Eye (tissue), 1 donor: ENCODE measurements around the gene AFF3.
"Not testable (repeated sequence)": the region's sequence is repeated elsewhere in the genome, so short reads cannot be mapped to it uniquely, and the experiment has no call there.

Source experiments
- DNase-seq: peaks from one replicate; pipeline ENCODE4 v3.0.0-alpha.2; 2015

AFF3 gene, protein sequence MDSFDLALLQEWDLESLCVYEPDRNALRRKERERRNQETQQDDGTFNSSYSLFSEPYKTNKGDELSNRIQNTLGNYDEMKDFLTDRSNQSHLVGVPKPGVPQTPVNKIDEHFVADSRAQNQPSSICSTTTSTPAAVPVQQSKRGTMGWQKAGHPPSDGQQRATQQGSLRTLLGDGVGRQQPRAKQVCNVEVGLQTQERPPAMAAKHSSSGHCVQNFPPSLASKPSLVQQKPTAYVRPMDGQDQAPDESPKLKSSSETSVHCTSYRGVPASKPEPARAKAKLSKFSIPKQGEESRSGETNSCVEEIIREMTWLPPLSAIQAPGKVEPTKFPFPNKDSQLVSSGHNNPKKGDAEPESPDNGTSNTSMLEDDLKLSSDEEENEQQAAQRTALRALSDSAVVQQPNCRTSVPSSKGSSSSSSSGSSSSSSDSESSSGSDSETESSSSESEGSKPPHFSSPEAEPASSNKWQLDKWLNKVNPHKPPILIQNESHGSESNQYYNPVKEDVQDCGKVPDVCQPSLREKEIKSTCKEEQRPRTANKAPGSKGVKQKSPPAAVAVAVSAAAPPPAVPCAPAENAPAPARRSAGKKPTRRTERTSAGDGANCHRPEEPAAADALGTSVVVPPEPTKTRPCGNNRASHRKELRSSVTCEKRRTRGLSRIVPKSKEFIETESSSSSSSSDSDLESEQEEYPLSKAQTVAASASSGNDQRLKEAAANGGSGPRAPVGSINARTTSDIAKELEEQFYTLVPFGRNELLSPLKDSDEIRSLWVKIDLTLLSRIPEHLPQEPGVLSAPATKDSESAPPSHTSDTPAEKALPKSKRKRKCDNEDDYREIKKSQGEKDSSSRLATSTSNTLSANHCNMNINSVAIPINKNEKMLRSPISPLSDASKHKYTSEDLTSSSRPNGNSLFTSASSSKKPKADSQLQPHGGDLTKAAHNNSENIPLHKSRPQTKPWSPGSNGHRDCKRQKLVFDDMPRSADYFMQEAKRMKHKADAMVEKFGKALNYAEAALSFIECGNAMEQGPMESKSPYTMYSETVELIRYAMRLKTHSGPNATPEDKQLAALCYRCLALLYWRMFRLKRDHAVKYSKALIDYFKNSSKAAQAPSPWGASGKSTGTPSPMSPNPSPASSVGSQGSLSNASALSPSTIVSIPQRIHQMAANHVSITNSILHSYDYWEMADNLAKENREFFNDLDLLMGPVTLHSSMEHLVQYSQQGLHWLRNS (N-terminal part only)

DNA sequence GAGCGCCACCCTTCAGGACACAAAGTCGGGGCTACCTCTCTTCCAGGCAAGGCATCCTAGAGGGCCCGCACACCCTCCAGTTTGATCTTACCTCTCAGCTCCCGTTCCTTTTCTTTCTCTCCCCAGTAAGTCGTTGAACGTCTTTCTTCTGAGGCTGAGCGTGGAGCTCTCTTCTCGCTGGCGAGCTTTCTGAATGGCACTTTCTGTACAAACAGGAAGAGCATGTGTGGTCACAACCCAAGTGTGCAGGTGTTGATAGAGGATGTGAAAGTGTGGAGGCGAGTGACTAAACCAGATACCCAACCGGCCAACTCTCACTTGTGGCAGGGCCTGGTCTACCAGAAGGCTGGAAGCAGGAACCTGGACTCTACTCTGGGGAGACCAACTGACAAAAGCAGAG lies at the start of gene AFF3:
AFF3 (minus strand) TSS at position 198 of the 400 bp plus-strand sequence. CDS start 38,136 bp downstream, outside the sequence.
- no peak for DNase-seq

DNA sequence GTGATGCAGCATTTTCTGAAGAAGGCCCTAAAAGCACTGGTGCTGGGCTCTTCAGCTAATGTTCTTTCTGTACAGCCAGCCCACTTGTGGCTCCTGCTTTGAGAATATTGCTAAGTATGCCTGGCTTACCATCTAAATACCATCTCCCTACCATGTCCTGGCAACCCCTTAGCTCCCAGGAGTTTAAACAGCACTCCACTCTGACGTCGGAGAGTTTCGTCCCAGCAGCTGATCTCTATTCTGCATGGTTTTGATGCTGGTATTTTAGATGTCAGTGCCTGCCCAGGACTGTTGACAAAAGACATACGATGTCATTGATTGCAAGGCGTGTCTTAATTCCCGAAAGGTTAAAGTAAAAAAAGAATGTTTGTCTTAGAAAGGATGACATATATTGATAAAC lies 47.0 kb upstream of the AFF3 start:
- DNase-seq, result no peak

DNA sequence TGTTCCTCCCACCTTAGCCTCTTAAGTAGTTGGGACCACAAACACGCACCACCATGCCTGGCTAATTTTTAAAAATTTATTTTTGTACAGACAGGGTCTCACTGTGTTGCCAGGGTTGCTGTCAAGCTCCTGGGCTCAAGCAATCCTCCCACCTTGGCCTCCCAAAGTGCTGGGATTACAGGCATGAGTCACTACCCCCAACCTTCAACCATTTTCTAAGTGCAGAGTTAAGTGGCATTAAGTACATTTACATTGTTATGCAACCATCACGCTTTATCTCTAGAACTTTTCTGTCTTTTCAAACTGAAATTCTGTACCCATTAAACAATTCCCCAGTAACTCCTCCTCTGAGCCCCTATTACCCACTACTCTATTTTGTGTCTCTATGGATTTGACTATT lies 45.9 kb upstream of the AFF3 start:
- DNase-seq, result no peak

DNA sequence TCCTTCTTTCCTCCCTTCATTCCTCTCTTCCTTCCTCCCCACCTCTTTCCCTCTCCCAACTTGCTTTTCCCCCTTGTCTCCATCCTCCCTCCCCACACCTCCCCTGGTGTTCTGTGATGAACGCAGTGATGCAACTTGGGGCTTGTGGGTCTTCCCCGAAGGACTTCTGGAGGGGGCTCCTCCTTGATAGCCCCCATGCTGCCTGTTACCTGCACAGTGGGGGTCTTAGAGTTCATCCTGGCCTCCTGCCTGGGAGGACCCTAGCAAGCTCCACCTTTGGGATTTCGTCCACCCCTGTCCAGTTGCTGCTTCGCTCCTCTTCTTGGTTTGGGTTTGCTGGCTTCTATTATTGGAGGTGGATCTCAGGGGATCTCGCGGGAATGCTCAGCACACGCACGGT lies 43.7 kb upstream of the AFF3 start:
- DNase-seq, result no peak

DNA sequence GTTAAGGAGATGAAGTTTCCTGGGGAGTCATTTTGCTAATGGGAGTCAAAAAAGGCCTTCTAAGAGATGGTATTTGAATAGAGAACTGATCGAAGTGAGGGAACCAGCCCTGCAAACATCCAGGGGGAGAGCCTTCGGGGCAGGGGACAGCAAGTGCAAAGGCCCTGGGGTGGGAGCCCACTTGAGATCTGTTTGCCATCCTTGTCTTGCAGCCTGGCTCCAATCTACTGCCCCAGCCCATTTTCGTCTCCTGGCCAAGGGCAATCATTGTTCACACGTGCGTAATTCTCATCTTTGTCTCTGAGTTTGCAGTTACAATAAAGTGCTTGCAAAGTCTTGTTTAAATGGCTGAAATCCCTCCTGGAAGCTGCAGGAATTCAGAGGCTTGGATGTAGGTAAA lies 43.1 kb upstream of the AFF3 start:
- no peak for DNase-seq

DNA sequence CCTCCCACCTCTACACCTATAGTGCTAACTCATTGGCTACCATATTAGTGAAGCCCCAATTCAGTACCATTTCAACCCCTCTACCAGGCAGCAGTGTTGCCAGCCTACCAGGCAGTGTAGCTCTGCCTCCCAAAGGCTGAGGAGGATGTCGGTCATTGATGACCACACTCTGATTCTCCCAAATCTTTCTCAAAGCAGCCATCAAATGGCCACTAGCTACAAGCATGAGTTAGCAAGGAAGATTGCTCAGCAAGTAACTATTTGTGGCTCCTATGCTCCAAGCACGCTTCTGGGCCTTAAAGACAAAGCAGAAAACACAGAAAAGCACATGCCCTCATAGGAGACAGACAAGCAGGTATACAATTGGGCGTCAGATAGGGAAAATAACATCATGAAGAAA lies 42.7 kb upstream of the AFF3 start:
- DNase-seq, result no peak

DNA sequence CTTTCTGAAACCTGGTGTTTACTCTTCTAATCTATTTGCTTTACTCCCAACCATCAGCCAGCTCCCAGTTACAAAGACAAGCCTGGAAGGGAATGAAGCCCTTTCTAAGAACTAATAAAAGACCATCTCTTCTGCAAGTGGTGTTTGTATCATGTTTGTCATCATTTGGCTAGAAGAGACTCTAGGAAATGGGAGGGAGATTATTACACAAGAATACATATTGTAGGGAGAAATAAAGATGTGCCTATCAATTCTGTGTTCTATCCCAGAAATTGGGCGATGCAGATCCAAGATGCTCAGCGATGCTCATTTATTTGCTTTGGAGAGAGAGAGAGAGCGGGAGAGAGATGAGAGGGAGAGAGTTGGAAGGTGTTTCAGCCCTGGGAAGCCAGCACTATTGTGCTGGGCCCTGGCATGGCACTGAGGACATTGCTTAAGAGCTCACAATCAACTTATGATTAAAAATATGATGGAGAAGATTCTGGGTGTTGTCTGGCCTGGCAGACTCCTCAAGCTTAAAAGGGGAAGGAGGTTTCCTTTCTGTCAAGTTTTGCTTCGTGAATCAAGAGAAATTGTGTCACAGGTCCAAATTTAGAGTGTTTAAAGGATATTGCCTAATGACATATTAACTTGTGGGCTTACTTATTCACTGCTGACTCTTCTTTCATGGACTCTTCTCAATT lies 41.8 kb upstream of the AFF3 start:
- no peak for DNase-seq

DNA sequence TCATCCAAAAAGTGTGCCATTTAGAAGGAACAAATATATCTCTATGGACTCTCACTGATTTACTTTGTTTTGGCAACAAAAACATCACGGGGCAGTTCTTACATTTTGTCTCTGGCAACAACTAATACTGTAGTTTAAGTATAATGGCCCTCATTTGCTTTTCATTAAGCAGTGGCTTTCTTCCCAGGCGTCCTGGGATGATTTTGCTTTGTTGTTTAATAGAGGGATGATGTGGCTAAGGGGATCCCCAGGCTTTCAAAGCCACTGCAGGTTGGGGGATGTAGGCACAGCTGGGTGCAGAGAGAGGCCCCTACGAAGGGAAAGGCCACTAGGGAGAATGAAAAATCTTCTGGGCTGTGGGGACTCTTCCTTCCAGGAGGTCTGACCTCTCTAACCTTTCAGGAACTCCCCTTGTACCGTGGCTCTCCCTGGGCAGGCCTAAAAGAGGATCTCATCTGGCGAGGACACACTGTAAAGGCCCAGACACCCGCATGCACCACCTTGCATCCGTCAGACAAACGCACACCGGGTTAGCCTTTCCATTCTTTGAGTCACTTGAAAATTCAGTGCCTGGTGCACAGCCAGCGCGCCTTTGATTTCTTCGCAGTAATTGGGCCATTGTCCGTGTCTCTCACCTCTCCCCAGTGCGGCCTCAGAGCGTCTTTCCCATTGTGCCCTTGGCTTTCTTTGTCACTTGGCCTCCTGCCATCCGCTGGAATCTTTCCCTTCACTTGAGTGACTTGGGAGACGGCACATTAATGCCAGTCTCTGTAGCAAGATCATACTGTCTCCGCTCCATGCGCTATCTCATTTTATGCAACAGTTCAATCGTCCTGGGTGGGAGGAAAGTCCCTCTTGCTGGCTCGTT lies 40.3 kb upstream of the AFF3 start:
- DNase-seq, result peak; percentile 90

DNA sequence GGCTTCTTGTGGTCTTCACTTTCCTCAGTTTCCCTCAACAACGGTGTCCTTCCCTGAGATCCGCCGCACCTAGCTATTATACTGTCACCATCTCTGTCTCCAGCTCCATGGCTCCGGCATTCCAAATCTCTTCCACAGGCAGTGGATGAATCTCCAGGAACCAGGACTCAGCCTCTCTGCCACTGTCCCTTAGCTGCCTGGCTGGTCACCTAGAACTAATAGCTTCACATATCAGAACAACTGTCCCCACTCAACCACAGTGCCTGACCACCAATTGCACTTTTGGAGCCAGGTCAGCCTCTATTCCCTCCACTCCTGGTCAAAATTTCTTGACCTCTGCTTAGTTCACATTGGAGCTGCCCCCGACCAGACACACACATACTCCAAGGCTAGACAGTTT lies 38.1 kb upstream of the AFF3 start:
- DNase-seq, result no peak

DNA sequence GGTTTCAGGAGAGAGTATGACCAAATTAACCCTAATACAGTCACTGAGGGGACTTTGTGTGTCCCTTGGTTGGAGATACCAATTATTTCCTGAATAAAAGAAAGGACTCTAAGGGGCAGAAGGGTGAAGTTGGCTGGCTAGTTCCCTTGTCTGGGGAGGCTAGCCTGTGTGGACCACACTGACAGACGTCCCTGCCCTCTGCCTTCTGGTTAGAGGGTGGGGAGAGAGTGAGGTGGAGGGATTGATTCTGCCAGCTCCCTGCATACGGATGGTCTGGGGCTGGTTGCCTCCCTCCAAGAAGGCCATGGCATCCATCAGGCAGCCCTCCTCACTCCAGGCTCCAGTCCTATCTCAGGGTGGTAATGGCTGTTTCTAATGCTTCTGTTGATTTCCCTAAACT lies 37.4 kb upstream of the AFF3 start:
- no peak for DNase-seq

DNA sequence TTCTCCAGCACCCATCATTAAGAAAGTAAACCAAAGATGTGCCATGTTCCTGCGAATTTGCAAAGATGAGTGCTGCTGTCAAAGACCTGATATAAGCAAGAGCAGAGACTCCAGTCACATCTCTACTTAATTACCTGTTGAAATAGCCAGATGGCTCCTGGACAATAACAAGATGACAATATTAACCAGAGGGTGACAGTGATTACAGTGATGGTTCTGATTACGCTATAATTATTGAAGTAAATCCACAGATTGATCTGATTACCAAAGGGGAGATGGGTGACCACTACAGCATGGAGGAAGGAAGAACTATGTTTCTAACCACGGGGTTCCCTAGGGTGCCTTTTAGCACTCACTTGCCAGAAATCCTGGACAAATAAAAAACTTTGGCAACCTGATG lies 36.5 kb upstream of the AFF3 start:
- no peak for DNase-seq

DNA sequence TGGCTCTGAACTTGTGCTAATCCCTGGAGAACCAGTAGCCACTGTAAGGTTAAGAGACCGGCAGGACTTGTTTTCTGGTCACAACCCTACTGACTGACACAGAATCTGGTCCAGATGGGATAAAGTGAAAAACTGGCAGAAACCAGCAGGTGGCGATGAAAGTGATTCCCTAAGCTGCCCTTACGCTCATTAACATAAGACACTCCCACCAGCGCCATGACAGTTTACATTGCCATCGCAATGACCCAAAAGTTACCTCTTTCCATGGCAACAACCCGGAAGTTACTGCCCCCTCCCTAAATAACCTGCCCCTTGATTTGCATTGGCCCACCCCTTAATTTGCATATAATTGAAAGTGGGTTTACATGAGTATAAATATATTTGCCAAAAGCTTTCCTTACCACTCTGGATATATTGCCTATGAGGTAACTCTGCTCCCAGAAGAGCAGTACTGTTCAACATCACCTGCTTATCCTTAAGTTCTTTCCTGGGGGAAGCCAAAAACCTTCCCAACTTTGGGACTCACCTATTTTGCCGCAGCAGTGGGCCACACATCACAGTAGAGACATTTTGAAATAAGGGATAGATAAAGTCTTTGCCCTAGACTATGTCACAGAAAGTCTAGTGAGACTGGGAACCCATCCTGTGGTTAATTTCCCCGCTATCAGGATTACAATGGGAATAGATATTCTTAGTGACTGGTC lies 35.8 kb upstream of the AFF3 start:
- DNase-seq, result peak; percentile 23

DNA sequence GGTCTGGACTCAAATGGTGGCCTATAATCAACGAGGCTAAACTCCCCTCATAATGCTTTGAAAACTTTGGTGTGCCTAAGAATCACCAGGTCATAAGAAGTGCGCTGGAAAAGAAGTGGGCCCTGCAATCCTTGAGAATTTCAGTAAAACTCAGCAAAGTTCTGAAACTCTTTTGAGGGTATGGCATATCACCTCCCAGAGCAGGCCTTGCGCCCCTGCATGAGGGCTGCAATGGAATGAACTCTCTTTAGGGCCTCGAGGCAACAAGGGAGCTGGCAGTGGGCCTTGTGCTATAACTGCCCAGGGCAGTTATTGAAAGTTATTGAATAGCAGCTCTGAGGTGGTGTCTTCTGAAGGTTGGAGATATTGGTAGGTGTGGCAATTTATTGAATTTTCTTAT lies 34.5 kb upstream of the AFF3 start:
- DNase-seq, result no peak

DNA sequence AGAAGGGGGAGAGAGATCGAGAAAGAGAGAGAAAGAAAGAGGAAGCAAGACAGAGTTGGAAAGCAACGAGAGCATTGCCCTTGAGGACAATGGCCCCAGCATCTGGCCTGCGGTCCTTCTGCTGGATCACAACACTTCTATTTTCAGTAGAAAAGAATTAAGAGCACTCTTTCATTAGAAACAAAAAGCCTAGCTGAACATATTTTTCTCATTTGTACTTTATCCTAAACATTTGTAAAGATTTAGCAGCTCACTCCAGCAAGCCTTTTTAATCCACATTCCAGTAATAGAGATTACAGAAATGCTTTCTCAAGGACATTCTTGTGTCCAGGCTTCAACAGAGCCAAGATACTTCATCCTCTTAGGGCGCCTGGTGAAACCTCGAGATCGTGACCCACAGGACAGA lies 31.6 kb upstream of the AFF3 start:
- peak; percentile 51 for DNase-seq

DNA sequence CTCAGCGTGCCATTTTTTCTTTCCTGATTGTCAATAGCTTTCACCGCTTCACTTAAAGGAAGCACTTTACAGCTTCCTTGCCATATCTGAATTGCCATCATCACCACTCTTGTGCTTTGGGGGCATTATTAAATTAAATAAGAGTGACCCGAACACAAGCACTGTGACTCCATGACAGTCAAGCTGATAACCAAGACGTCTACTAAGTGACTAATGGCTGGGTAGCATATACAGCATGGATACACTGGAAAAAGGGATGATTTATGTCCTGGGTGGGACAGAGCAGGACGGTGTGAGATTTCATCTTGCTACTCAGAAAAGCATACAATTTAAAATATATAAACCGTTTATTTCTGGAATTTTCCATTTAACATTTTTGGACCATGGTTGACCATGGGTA lies 24.3 kb upstream of the AFF3 start:
- DNase-seq, result no peak

DNA sequence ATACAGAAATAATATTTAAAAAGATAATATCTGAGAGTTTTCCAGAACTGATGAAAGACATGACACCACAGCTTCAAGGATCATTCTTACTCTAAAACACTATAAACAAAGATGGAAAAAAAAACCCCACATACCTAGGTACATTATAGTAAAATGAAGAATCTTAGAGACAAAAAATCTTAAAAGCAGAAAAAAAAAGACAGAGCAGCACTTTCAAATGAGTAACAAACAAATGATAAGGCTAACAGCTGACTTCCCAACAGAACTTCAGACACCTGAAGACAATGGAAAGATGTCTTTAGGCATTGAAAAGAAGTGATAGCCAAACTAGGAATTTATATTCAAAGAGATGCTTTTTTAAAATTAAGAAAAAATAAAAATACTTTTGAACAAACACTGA lies 21.2 kb upstream of the AFF3 start:
- no peak for DNase-seq

DNA sequence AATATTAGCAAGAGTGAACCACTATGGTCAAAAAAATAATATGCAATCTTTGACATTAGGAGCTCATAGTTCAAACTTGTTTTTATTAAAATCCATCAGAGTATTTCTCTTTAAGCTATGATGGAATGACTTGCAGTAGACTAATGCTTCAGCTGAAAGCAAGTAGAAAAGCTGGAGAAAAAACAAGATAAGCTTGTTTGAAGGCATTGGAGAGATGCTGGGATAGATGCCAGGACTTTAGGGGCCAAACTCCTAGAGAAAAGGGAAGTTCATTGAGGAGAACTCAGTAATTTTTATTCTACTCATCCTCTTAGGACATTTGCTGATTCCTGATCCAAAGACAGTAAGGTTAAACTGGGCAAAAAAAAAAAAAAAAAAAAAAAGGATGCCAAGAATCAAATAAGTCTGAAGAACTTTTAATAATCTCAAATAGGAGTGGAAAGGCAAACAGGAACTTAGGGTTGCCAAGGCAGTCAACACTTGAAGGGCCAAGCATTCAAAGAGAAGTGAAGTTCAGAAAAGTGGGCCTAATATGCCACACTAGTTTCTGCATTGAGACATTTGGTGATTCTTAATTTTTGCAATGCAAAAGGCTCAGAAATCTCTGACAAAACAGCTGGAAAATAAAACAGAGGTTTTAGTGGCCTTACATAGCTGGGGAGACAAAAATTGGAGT lies 19.7 kb upstream of the AFF3 start:
- DNase-seq, result no peak

DNA sequence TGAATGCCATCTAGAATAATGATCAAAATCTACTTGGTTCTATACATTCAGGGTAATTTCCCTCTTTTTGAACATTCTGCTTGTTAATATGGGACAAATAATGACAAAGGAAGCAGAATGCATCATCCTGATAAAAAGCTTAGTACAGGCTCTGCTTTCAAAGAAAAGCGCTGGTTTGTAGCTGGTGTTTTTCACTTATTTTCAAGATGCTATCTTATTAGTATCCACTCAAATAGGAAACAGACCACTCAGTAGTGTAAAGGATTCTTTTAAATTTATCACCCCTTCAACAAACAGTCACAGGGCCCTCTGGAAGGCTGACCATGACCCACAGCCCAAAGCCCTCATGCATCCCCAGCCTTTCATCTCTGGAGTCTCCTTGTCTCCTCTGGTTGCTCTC lies 18.0 kb upstream of the AFF3 start:
- no peak for DNase-seq

DNA sequence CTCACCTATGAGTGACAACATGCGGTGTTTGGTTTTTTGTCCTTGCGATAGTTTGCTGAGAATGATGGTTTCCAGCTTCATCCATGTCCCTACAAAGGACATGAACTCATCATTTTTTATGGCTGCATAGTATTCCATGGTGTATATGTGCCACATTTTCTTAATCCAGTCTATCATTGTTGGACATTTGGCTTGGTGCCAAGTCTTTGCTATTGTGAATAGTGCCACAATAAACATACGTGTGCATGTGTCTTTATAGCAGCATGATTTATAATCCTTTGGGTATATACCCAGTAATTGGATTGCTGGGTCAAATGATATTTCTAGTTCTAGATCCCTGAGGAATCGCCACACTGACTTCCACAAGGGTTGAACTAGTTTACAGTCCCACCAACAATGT lies 9.4 kb upstream of the AFF3 start:
- not testable (repeated sequence) for DNase-seq

DNA sequence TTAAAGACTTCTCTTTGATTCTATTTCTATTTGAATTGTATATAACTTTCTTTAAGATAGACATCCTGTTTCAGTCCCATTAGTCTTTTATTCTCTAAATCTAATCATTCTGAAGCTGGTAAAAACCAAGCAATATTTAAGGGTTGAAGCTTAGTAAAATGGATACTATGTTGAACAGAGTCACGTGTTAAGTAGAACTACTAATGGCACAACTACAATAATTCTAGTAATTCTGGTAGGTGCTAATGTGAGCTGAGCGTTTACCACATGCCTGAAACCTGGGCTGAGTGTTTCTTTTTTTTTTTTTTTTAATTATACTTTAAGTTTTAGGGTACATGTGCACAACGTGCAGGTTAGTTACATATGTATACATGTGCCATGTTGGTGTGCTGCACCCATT lies 8.9 kb upstream of the AFF3 start:
- no peak for DNase-seq

DNA sequence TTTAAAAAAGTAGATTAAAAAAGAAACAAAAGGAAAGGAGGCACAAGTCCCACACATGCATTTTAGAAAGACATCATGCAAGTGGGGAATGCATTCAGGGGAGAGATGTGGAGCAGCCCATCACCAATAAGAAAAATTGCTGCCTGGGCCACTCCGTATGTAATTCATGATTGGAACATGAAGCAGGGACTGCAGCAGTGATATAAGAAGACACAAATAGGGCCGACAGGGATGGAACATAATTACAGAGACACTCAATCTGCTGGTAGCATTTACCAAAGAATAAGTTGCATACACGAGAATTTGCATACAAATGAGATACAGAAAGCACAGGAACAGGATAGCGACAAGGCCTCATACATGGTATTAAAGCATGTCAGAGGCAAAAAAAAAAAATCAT lies 6.5 kb upstream of the AFF3 start:
- no peak for DNase-seq
